ENCODE results near the gene IL27RA.

Gene IL27RA

GRCh38 chr19:14091813-14092462 is 60.4 kb downstream of the IL27RA start:
- peak overlapping the region; percentile 54 for H3K4me3 ChIP-seq (ENCODE audit: low read depth, low read length)

DNA sequence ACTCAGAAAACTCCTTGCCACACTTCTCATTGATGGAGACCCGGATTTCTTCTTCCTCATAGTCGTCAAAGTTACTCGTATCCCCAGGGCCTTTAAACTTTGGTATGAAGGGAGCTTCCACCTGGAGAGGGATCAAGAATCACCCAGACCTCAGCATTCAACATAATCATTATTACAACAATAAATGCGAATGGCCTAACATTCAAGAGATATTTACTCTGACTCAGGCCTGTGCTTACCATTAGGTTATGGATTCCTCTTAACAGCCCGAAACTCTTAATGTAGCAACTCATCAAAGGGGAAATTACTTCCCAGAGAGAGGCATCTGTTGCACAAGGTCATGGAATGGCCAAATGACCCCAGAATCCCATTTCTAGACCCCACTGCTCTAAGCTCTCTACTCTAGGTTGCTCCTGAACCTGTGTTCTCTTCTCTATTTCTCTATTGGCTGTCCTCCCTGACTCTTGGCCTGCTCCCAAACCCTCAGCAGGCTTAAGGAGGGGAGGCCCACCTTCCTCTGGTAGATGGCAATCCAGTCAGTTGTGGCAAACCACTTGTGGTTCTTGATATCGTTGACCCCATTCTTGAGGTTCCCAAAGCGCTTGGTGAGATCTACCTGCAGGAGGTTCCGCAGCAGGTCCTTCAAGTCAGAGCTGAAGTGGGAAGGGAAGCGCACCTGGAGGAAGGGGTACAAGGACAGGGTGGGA is 61.7 kb downstream of the IL27RA start:
- no peak overlapping the region for H3K4me3 ChIP-seq (ENCODE audit: low read depth, low read length)
- TF ChIP-seq, protein P1, sequence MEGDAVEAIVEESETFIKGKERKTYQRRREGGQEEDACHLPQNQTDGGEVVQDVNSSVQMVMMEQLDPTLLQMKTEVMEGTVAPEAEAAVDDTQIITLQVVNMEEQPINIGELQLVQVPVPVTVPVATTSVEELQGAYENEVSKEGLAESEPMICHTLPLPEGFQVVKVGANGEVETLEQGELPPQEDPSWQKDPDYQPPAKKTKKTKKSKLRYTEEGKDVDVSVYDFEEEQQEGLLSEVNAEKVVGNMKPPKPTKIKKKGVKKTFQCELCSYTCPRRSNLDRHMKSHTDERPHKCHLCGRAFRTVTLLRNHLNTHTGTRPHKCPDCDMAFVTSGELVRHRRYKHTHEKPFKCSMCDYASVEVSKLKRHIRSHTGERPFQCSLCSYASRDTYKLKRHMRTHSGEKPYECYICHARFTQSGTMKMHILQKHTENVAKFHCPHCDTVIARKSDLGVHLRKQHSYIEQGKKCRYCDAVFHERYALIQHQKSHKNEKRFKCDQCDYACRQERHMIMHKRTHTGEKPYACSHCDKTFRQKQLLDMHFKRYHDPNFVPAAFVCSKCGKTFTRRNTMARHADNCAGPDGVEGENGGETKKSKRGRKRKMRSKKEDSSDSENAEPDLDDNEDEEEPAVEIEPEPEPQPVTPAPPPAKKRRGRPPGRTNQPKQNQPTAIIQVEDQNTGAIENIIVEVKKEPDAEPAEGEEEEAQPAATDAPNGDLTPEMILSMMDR (IDR thresholded peaks at IDR 0.05; ENCODE audit: low read depth, low read length, missing control alignments), result no peak
- no peak for DNase-seq (ENCODE audit: low read depth)
- in situ Hi-C loops (cut with HindIII; ENCODE audit: low sequenced_read_pairs), result no loop called here

More at GRCh38 chr19:14091813-14092462, 60.4 kb downstream of the IL27RA start:
- in situ Hi-C loops (cut with HindIII; ENCODE audit: low sequenced_read_pairs), result no loop called here
- no peak for DNase-seq (ENCODE audit: low read depth)
- TF ChIP-seq, protein P1 (IDR thresholded peaks at IDR 0.05; ENCODE audit: low read depth, low read length, missing control alignments), result no peak

DNA sequence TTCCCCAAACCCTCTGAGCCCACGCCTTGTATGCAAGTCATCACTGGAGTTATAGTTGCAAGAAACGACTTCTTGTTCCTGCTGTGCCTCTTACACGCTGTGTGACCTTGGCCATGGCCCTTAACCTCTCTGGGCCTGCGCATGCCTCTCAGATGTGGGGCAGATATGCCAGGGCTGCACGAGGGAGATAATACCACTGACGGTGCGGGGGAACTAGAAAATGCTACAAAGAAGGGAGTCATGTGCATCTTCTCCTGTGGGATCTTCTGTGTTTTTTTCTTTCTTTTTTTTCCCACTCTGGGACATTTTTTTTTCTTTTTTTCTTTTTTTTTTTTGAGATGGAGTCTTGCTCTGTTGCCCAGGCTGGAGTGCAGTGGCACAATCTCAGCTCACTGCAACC is 63.3 kb downstream of the IL27RA start:
- H3K4me3 ChIP-seq (ENCODE audit: low read depth, low read length), result no peak overlapping the region
- TF ChIP-seq, protein P1 (IDR thresholded peaks at IDR 0.05; ENCODE audit: low read depth, low read length, missing control alignments), result no peak
- in situ Hi-C loops (cut with HindIII; ENCODE audit: low sequenced_read_pairs), result no loop called here
- no peak for DNase-seq (ENCODE audit: low read depth)

DNA sequence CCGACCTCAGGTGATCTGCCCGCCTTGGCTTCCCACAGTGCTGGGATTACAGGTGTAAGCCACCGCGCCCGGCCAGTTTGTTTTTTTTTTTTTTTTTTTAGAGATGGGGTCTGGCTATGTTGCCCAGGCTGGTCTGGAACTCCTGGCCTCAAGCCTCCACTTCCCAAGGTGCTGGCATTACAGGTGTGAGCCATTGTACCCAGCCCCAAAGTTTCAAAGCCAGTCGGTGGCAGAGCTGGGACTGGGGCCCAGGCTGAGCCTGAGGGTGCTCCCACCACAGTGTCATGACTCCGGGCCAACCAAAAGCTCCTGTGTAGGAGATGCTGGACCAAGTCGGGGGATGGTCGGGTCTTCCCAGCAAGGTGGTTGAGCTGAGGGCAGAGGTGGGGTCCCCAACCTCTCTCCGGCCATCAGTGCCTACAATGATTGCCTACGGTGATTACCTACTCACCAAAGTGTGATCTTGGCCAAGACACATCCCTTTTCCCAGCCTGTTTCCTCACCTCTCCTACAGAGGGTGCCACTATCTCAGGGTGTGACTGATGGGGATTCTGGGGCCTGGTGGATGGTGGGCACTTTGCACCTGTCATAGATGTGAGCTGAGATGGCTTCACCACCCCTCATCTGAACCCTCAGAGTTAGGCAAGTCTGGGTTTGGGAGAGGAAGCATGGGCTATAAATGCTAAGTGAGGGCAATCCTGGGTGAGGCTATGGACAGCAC is 64.9 kb downstream of the IL27RA start:
- TF ChIP-seq, protein P1 (IDR thresholded peaks at IDR 0.05; ENCODE audit: low read depth, low read length, missing control alignments), result peak; percentile 11
- no peak for DNase-seq (ENCODE audit: low read depth)
- in situ Hi-C loops (cut with HindIII; ENCODE audit: low sequenced_read_pairs), result no loop called here
- H3K4me3 ChIP-seq (ENCODE audit: low read depth, low read length), result no peak overlapping the region

DNA sequence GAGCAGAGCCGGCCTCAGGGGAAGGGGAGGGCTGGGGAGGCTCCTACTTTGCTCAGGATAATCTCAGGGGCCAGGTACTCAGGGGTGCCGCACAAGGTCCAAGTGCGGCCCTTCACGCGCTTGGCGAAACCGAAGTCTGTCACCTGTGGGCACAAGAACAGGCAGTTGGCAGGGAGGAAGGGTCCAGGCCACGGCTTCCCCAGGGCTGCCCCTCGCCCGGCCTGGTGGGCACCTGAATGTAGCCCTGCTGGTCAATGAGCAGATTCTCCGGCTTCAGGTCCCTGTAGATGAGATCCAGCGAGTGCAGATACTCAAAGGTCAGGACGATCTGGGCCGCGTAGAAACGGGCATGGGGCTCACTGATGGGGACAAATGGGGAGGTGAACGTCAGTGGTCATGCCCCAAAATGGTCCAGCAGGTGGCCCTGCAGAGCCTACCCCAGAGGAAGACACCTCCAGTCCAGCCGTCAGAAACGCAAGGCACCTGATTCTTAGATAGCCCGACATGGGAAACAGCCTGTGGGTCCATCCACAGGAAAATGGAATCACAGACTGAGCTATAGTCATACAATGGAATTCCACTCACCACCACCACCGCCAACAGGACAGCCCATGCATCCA is 66.1 kb downstream of the IL27RA start:
- in situ Hi-C loops (cut with HindIII; ENCODE audit: low sequenced_read_pairs), result no loop called here
- no peak for DNase-seq (ENCODE audit: low read depth)
- TF ChIP-seq, protein P1 (IDR thresholded peaks at IDR 0.05; ENCODE audit: low read depth, low read length, missing control alignments), result peak; percentile 24
- no peak overlapping the region for H3K4me3 ChIP-seq (ENCODE audit: low read depth, low read length)

DNA sequence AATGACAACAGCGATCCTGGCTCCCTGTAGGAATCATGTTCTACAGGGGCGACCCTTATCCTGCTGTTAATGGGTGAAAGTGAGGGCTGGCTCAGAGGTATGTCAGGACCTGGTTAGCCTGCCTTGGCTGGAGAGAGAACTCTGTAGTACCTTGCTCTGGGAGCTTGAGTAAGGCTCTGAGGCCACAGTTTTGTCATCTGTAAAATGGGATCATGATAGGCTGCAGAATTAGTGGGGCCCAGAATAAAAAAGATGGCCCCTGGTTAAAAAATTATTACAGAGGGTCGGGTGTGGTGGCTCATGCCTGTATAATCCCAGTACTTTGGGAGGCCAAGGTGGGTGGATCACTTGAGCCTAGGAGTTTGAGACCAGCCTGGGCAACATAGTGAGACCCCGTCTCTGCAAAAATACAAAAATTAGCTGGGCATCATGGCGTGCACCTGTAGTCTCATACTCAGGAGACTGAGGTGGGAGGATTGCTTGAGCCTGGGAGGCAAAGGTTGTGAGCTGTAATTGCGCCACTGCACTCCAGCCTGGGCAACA is 69.5 kb downstream of the IL27RA start:
- TF ChIP-seq, protein P1 (IDR thresholded peaks at IDR 0.05; ENCODE audit: low read depth, low read length, missing control alignments), result no peak
- in situ Hi-C loops (cut with HindIII; ENCODE audit: low sequenced_read_pairs), result no loop called here
- H3K4me3 ChIP-seq (ENCODE audit: low read depth, low read length), result no peak overlapping the region
- DNase-seq (ENCODE audit: low read depth), result no peak

All from astrocyte of the cerebellum (primary cell).